Mesendoderm (in vitro differentiated cells): Measurements from ENCODE around the gene GRSF1. TPM values are rescaled to one million over a fixed set of nuclear protein-coding genes. Genes with fewer than 3 reads are reported as not detected.

Experiments used
- DNase-seq: peaks from one replicate; pipeline ENCODE4 v3.0.0; 2013
- H2AK5ac ChIP-seq: 2 replicates; pipeline ENCODE4 v1.6.1; 2013; ENCODE audit warnings: low read length, inconsistent platforms
- H2BK120ac ChIP-seq: 2 replicates; pipeline ENCODE4 v1.6.1; 2013; ENCODE audit warnings: low read depth, mild to moderate bottlenecking, low read length, moderate library complexity, mixed read lengths
- H2BK15ac ChIP-seq: replicated peaks from 2 replicates; pipeline ENCODE4 v1.6.1; 2013; ENCODE audit warnings: low read depth, mild to moderate bottlenecking, moderate library complexity
- H2BK5ac ChIP-seq: 2 replicates; pipeline ENCODE4 v1.6.1; 2013; ENCODE audit warnings: low read length, inconsistent platforms
- H3K18ac ChIP-seq: 2 replicates; pipeline ENCODE4 v1.6.1; 2013; ENCODE audit warnings: mild to moderate bottlenecking, low read length, mixed read lengths
- H3K23ac ChIP-seq: one replicate; pipeline ENCODE4 v1.6.1; 2013; ENCODE audit warnings: low read length
- H3K27ac ChIP-seq: 2 replicates; pipeline ENCODE4 v1.5.1; 2013; ENCODE audit warnings: low read depth, mild to moderate bottlenecking, inconsistent platforms, low read length, moderate library complexity
- H3K27me3 ChIP-seq: 2 replicates; pipeline ENCODE4 v1.6.1; 2013; ENCODE audit warnings: low read length, control low read depth, mild to moderate bottlenecking, inconsistent platforms; ENCODE audit not compliant: insufficient read depth, poor library complexity
- H3K36me3 ChIP-seq: 2 replicates; pipeline ENCODE4 v1.6.1; 2013; ENCODE audit warnings: low read length, inconsistent platforms; ENCODE audit not compliant: control insufficient read depth, insufficient read depth
- H3K4ac ChIP-seq: one replicate; pipeline ENCODE4 v1.6.1; 2013; ENCODE audit warnings: low read depth, mild to moderate bottlenecking, low read length, moderate library complexity
- H3K4me1 ChIP-seq: 2 replicates; pipeline ENCODE4 v1.6.1; 2013; ENCODE audit warnings: low read depth, low read length, inconsistent platforms; ENCODE audit not compliant: control insufficient read depth
- H3K4me2 ChIP-seq: 2 replicates; pipeline ENCODE4 v1.6.1; 2013; ENCODE audit warnings: low read length
- H3K4me3 ChIP-seq: 2 replicates; pipeline ENCODE4 v1.5.1; 2013; ENCODE audit warnings: mild to moderate bottlenecking, low read length
- H3K56ac ChIP-seq: one replicate; pipeline ENCODE4 v1.6.1; 2013; ENCODE audit warnings: low read length
- H3K79me1 ChIP-seq: 2 replicates; pipeline ENCODE4 v1.6.1; 2013; ENCODE audit warnings: low read length, inconsistent platforms
- H3K79me2 ChIP-seq: 2 replicates; pipeline ENCODE4 v1.6.1; 2013; ENCODE audit warnings: mild to moderate bottlenecking, low read length; ENCODE audit not compliant: control insufficient read depth, insufficient read depth
- H3K9ac ChIP-seq: 2 replicates; pipeline ENCODE4 v1.6.1; 2013; ENCODE audit warnings: low read length, inconsistent platforms
- H4K5ac ChIP-seq: one replicate; pipeline ENCODE4 v1.6.1; 2013; ENCODE audit warnings: low read length
- H4K8ac ChIP-seq: one replicate; pipeline ENCODE4 v1.6.1; 2013; ENCODE audit warnings: low read depth, mild to moderate bottlenecking, control low read depth, low read length, moderate library complexity
- WGBS: extraction: QIAGEN DNeasy Blood & Tissue Kit; methylation state at CpG from one replicate; pipeline ENCODE4 v1.1.7; 2013; ENCODE audit warnings: low lambda C conversion rate, missing lambda C conversion rate; ENCODE audit not compliant: insufficient coverage; ENCODE audit errors: extremely low coverage; 5-methylcytosine and 5-hydroxymethylcytosine counted together
- polyA plus RNA-seq, 2 experiments: library from polyadenylated mRNA; stranded (reverse); fragments of 200-250 nt; gene quantifications; one replicate each; pipeline ENCODE4 v1.2.3, GENCODE V29; 2013

GRSF1 gene, protein sequence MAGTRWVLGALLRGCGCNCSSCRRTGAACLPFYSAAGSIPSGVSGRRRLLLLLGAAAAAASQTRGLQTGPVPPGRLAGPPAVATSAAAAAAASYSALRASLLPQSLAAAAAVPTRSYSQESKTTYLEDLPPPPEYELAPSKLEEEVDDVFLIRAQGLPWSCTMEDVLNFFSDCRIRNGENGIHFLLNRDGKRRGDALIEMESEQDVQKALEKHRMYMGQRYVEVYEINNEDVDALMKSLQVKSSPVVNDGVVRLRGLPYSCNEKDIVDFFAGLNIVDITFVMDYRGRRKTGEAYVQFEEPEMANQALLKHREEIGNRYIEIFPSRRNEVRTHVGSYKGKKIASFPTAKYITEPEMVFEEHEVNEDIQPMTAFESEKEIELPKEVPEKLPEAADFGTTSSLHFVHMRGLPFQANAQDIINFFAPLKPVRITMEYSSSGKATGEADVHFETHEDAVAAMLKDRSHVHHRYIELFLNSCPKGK
- polyA plus RNA-seq (2013, experiment 1 of 2): 105 TPM
- polyA plus RNA-seq (2013, experiment 2 of 2): 104 TPM

DNA sequence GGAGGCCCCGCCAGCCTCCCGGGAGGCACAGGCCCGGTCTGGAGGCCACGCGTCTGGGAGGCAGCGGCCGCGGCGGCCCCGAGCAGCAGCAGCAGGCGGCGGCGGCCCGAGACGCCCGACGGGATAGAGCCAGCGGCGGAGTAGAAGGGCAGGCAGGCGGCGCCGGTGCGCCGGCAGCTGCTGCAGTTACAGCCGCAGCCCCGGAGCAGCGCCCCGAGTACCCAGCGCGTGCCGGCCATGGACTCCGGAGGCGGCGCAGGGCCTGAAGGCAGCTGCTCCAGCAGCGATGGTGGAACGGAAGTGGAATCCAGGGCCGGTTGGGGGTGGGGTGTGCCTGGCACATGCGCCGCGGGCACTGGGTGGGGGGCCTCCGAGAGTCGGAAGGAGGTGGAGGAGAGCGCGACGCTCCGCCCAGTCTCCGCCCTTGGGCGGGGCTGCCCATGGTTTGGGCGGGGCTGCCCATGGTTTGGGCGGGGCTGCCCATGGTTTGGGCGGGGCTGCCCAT lies at the start of gene GRSF1:
TSS of gene GRSF1 (minus strand) at position 302 of the 505 bp plus-strand sequence. CDS start at position 239, 63 bp downstream.
- peak within 1 kb of the TSS; percentile 99 for H3K9ac ChIP-seq
- WGBS: no CpG with 5 or more reads among the region's 51 CpGs
- H2AK5ac ChIP-seq: peak within 1 kb of the TSS; percentile 69
- peak; percentile 96 for DNase-seq
- peak within 1 kb of the TSS; percentile 99 for H3K4me3 ChIP-seq
- peak within 1 kb of the TSS; percentile 94 for H3K23ac ChIP-seq
- H4K8ac ChIP-seq: no peak within 1 kb of the TSS
- peaks cover 44% of the 10 kb centered on the region for H3K79me2 ChIP-seq
- peaks cover 4% of the 10 kb centered on the region for H3K36me3 ChIP-seq
- H3K56ac ChIP-seq: peak within 1 kb of the TSS; percentile 97
- H2BK5ac ChIP-seq: peak within 1 kb of the TSS; percentile 95
- peaks cover 6% of the 10 kb centered on the region for H3K79me1 ChIP-seq
- H3K27ac ChIP-seq: peak within 1 kb of the TSS; percentile 94
- H3K4me2 ChIP-seq: peak within 1 kb of the TSS; percentile 52
- peak within 1 kb of the TSS; percentile 61 for H3K18ac ChIP-seq
- no peak within 1 kb of the TSS for H2BK15ac ChIP-seq
- no peak within 1 kb of the TSS for H4K5ac ChIP-seq
- H3K4me1 ChIP-seq: no peaks in the 10 kb centered on the region
- H3K27me3 ChIP-seq: no peaks in the 10 kb centered on the region
- H3K4ac ChIP-seq: peak within 1 kb of the TSS; percentile 87
- peak within 1 kb of the TSS; percentile 32 for H2BK120ac ChIP-seq

DNA sequence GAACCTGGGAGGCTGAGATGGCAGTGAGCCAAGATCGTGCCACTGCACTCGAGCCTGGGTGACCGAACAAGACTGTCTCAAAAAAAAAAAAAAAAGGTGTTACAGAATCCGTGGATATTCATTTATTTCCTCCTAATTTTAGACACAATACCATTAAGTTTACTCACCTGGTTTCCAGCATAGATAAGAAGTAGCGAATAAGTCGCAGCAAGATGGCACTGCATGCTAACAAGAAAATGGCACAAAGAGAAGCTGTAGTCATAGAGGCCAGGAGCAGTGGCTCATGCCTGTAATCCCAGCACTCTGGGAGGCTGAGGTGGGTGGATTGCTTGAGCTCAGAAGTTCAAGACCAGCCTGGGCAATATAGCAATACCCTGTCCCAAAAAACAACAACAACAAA lies 45.5 kb upstream of the GRSF1 start:
- H3K4me1 ChIP-seq: no peaks in the 10 kb centered on the region
- H2BK120ac ChIP-seq: no peak overlapping the region
- no peak overlapping the region for H3K23ac ChIP-seq
- no peaks in the 10 kb centered on the region for H3K36me3 ChIP-seq
- no peak overlapping the region for H2AK5ac ChIP-seq
- no peak overlapping the region for H2BK15ac ChIP-seq
- no peak overlapping the region for H3K56ac ChIP-seq
- no peaks in the 10 kb centered on the region for H3K79me2 ChIP-seq
- no peak overlapping the region for H3K18ac ChIP-seq
- H4K8ac ChIP-seq: no peak overlapping the region
- no peak overlapping the region for H3K4me3 ChIP-seq
- no peaks in the 10 kb centered on the region for H3K79me1 ChIP-seq
- H3K9ac ChIP-seq: no peak overlapping the region
- H3K4me2 ChIP-seq: no peak overlapping the region
- no peak for DNase-seq
- H3K4ac ChIP-seq: no peak overlapping the region
- no CpG with 5 or more reads among the region's 6 CpGs for WGBS
- H3K27ac ChIP-seq: no peak overlapping the region
- H2BK5ac ChIP-seq: no peak overlapping the region
- no peak overlapping the region for H4K5ac ChIP-seq
- H3K27me3 ChIP-seq: no peaks in the 10 kb centered on the region

DNA sequence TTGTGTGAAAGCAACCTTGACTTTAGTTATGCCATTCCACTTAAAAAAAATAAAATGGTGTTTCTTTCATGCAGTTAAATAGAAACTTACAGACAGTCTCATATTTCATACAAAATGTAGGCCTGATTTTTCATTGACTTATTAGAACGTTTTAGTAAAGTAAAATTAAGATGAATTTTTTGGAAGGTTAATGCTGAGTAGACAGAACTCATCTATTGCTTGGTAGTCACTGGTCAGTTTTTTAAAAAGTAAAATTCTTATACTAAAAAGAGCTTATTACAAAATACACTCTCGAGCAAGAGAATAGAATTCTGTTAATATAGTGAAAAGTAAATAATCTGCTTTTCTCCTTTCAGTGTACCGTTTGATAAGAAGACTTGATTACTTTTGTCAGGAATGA lies 41.0 kb upstream of the GRSF1 start:
- H2AK5ac ChIP-seq: no peak overlapping the region
- 100% methylated on average over 1 of the region's 3 CpGs for WGBS
- no peak overlapping the region for H3K4me3 ChIP-seq
- H2BK15ac ChIP-seq: no peak overlapping the region
- no peak overlapping the region for H3K23ac ChIP-seq
- no peak overlapping the region for H2BK5ac ChIP-seq
- DNase-seq: no peak
- no peaks in the 10 kb centered on the region for H3K79me2 ChIP-seq
- no peaks in the 10 kb centered on the region for H3K36me3 ChIP-seq
- H3K18ac ChIP-seq: no peak overlapping the region
- H3K4me2 ChIP-seq: no peak overlapping the region
- H3K79me1 ChIP-seq: no peaks in the 10 kb centered on the region
- H3K56ac ChIP-seq: no peak overlapping the region
- H3K9ac ChIP-seq: no peak overlapping the region
- no peaks in the 10 kb centered on the region for H3K4me1 ChIP-seq
- no peak overlapping the region for H3K4ac ChIP-seq
- H4K8ac ChIP-seq: no peak overlapping the region
- H3K27me3 ChIP-seq: no peaks in the 10 kb centered on the region
- H3K27ac ChIP-seq: no peak overlapping the region
- H4K5ac ChIP-seq: no peak overlapping the region
- H2BK120ac ChIP-seq: no peak overlapping the region

GRCh38 chr4:70877556-70877955 lies 37.9 kb upstream of the GRSF1 start:
- Histone ChIP-seq H3K4me1 (no peaks in the 10 kb centered on the region), H3K79me2 (no peaks in the 10 kb centered on the region), H3K4me2 (no peak overlapping the region), H2BK15ac (no peak overlapping the region), H3K79me1 (no peaks in the 10 kb centered on the region), H2AK5ac (no peak overlapping the region), H3K27me3 (no peaks in the 10 kb centered on the region), H2BK120ac (no peak overlapping the region), H3K4ac (no peak overlapping the region), H2BK5ac (no peak overlapping the region), H4K8ac (no peak overlapping the region), H3K23ac (no peak overlapping the region), H3K18ac (no peak overlapping the region), H3K9ac (no peak overlapping the region), H3K36me3 (no peaks in the 10 kb centered on the region), H4K5ac (no peak overlapping the region), H3K4me3 (no peak overlapping the region), H3K27ac (no peak overlapping the region), H3K56ac (no peak overlapping the region)
- no CpG with 5 or more reads among the region's 3 CpGs for WGBS
- DNase-seq: no peak

DNA sequence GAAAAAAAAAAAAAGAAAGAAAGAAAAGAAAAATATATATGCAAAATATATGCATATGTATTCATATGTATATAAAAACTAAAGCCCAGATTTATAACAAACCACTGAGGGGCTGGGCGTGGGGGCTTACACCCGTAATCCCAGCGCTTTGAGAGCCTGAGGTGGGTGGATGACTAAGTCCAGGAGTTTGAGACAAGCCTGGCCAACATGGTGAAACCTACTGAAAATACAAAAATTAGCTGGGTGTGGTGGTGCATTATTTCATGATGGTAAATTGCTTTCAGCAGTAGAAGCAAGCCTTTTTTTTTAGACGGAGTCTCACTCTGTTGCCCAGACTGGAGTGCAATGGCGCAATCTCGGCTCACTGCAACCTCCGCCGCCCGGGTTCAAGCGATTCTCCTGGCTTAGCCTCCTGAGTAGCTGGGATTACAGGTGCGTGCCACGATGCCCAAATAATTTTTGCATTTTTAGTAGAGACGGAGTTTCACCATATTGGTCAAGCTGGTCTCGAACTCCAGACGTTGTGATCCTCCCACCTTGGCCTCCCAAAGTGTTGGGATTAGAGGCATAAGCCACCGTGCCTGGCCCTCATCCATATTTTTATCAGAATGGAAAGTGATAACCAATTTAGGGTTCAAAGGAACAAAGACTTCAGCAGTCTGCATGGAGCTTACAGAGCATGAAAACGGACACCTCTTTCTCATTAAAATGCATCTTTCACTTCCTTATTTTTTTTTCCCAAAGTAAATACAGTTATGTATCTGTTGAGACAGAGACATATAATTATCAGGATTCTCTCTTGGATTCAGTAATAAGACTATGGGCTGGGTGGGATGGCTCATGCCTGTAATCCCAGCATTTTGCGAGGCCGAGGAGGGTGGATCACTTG lies 34.8 kb upstream of the GRSF1 start:
- no CpG with 5 or more reads among the region's 19 CpGs for WGBS
- Histone ChIP-seq H3K18ac (no peak overlapping the region), H2AK5ac (no peak overlapping the region), H4K8ac (no peak overlapping the region), H3K56ac (no peak overlapping the region), H3K79me2 (no peaks in the 10 kb centered on the region), H3K27ac (no peak overlapping the region), H3K4me3 (no peak overlapping the region), H3K79me1 (no peaks in the 10 kb centered on the region), H2BK15ac (no peak overlapping the region), H2BK5ac (no peak overlapping the region), H3K23ac (no peak overlapping the region), H3K4me2 (no peak overlapping the region), H3K36me3 (no peaks in the 10 kb centered on the region), H2BK120ac (no peak overlapping the region), H3K27me3 (no peaks in the 10 kb centered on the region), H3K4ac (no peak overlapping the region), H4K5ac (no peak overlapping the region), H3K9ac (no peak overlapping the region), H3K4me1 (no peaks in the 10 kb centered on the region)
- DNase-seq: no peak
